HL-60 (cell line): ENCODE data around the gene PRPF38B.

Experiments used
- POLR2AphosphoS5 ChIP-seq: IDR thresholded peaks from 2 replicates; pipeline ENCODE4 v1.6.1; 2012; ENCODE audit warnings: low read depth
- SPI1 ChIP-seq: IDR thresholded peaks from 2 replicates; pipeline ENCODE4 v1.6.1; 2012; ENCODE audit warnings: low read depth, mild to moderate bottlenecking, borderline replicate concordance
- TF ChIP-seq, protein P1 (sequence below): IDR thresholded peaks from one replicate; pipeline ENCODE4 v1.5.1; 2011; ENCODE audit warnings: low read length, control low read depth, inconsistent platforms; ENCODE audit not compliant: insufficient read depth
- TF ChIP-seq, protein P2 (sequence below): IDR thresholded peaks from 2 replicates; pipeline ENCODE4 v1.6.1; 2012; ENCODE audit warnings: low read depth; ENCODE audit not compliant: insufficient replicate concordance

DNA sequence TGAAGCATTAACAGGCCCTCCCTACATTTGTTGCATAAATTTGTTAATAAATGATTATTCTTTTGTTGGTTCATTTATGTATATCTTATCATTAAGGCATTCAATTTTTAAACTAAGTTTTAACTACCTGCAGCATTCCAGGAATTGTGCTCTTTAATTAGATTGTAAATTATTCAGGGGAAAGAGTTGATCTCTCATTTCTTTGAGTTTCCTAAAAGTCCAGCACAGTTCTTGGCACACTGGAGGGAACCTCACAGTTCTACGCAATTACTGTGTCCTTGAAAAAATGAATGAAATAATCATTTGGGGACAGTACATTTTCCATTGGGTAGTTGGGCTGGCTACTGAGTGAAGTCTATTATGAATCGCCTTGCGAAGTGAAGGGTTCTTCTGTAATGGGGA is 53.9 kb downstream of the PRPF38B start:
- TF ChIP-seq, protein P1, sequence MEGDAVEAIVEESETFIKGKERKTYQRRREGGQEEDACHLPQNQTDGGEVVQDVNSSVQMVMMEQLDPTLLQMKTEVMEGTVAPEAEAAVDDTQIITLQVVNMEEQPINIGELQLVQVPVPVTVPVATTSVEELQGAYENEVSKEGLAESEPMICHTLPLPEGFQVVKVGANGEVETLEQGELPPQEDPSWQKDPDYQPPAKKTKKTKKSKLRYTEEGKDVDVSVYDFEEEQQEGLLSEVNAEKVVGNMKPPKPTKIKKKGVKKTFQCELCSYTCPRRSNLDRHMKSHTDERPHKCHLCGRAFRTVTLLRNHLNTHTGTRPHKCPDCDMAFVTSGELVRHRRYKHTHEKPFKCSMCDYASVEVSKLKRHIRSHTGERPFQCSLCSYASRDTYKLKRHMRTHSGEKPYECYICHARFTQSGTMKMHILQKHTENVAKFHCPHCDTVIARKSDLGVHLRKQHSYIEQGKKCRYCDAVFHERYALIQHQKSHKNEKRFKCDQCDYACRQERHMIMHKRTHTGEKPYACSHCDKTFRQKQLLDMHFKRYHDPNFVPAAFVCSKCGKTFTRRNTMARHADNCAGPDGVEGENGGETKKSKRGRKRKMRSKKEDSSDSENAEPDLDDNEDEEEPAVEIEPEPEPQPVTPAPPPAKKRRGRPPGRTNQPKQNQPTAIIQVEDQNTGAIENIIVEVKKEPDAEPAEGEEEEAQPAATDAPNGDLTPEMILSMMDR, result no peak
- TF ChIP-seq, protein P2, sequence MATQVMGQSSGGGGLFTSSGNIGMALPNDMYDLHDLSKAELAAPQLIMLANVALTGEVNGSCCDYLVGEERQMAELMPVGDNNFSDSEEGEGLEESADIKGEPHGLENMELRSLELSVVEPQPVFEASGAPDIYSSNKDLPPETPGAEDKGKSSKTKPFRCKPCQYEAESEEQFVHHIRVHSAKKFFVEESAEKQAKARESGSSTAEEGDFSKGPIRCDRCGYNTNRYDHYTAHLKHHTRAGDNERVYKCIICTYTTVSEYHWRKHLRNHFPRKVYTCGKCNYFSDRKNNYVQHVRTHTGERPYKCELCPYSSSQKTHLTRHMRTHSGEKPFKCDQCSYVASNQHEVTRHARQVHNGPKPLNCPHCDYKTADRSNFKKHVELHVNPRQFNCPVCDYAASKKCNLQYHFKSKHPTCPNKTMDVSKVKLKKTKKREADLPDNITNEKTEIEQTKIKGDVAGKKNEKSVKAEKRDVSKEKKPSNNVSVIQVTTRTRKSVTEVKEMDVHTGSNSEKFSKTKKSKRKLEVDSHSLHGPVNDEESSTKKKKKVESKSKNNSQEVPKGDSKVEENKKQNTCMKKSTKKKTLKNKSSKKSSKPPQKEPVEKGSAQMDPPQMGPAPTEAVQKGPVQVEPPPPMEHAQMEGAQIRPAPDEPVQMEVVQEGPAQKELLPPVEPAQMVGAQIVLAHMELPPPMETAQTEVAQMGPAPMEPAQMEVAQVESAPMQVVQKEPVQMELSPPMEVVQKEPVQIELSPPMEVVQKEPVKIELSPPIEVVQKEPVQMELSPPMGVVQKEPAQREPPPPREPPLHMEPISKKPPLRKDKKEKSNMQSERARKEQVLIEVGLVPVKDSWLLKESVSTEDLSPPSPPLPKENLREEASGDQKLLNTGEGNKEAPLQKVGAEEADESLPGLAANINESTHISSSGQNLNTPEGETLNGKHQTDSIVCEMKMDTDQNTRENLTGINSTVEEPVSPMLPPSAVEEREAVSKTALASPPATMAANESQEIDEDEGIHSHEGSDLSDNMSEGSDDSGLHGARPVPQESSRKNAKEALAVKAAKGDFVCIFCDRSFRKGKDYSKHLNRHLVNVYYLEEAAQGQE, result no peak
- TF ChIP-seq POLR2AphosphoS5 (no peak), SPI1 (no peak)
